Suprapubic skin (tissue), 4 donors: Measurements from ENCODE around the gene CD24. TPM values are rescaled to one million over a fixed set of nuclear protein-coding genes. Genes with fewer than 3 reads are reported as not detected.

Experiments used
- DNase-seq, 2 donors: peaks; one replicate each; pipeline ENCODE4 v3.0.0-alpha.2; 2019; ENCODE audit warnings: low spot score in 2 of 2
- H3K27ac ChIP-seq: fragments of 200-600 bp; sonication (generic); one replicate; pipeline ENCODE4 v1.5.1; 2019
- H3K27me3 ChIP-seq: fragments of 200-600 bp; sonication (generic); one replicate; pipeline ENCODE4 v1.5.1; 2019
- H3K36me3 ChIP-seq: fragments of 200-600 bp; sonication (generic); one replicate; pipeline ENCODE4 v1.5.1; 2019
- H3K4me1 ChIP-seq: fragments of 200-600 bp; sonication (generic); one replicate; pipeline ENCODE4 v1.5.1; 2019
- H3K4me3 ChIP-seq: fragments of 200-600 bp; sonication (generic); one replicate; pipeline ENCODE4 v1.5.1; 2019; ENCODE audit warnings: mild to moderate bottlenecking
- H3K9me3 ChIP-seq: fragments of 200-600 bp; sonication (generic); one replicate; pipeline ENCODE4 v1.5.1; 2019
- EP300 ChIP-seq: sonication (generic); formaldehyde crosslinking; IDR thresholded peaks from one replicate; pipeline ENCODE4 v1.6.1; 2017; ENCODE audit warnings: antibody characterized with exemption
- POLR2A ChIP-seq, 2 donors: fragments of 450-650 bp; IDR thresholded peaks; one replicate each; pipeline ENCODE4 v1.6.1; 2017; ENCODE audit warnings: antibody characterized with exemption in 2 of 2, mild to moderate bottlenecking in 2 of 2, moderate library complexity in 2 of 2
- POLR2AphosphoS5 ChIP-seq, 3 donors: sonication (generic); formaldehyde crosslinking; IDR thresholded peaks; one replicate each; pipeline ENCODE4 v1.6.1; 2017; ENCODE audit warnings: antibody characterized with exemption in 3 of 3
- WGBS: methylation state at CpG from one replicate; pipeline ENCODE4 v1.1.5; 2018; 5-methylcytosine and 5-hydroxymethylcytosine counted together
- total RNA-seq, 4 donors: library from RNA; depleted of rRNA; stranded (reverse); fragments of >200 nt; gene quantifications; one replicate each; pipeline ENCODE4 v1.1.0, GENCODE V29; 2016
- TF ChIP-seq, protein P1 (sequence below), 2 donors: fragments of 200-600 bp in 1 of 2; fragments of 450-650 bp in 1 of 2; sonication (generic) in 1 of 2; IDR thresholded peaks; one replicate each; pipeline ENCODE4 v1.5.1; 2016 to 2019; ENCODE audit warnings: antibody characterized with exemption in 2 of 2, mild to moderate bottlenecking in 1 of 2, moderate library complexity in 1 of 2

The CD24 gene
- total RNA-seq, 4 donors from 2014 or later, result 27.2 to 186 (median 99.2) TPM

DNA sequence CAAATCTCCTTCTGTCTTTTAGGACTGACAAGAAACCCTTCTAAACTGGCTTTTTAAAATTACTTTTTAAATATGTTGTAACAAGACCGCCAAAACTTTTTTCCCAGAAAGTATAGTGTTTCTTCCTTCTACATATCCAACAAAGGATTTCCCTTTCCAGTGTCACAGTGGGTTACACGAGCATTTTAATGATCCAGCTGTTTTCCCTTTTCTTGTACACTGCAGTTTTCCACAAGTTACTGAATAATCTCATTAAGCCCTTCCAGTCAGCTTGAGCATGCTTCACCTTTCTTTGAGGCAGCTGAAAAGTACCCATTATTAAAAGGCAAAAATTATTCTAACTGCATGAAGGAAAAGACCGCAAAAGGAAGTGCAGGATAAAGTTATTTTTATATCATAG is 48.6 kb downstream of the CD24 start:
- H3K4me1 ChIP-seq, result no peaks in the 10 kb centered on the region
- no peak for TF ChIP-seq POLR2A (IDR thresholded peaks at IDR 0.05)
- TF ChIP-seq, protein P1, sequence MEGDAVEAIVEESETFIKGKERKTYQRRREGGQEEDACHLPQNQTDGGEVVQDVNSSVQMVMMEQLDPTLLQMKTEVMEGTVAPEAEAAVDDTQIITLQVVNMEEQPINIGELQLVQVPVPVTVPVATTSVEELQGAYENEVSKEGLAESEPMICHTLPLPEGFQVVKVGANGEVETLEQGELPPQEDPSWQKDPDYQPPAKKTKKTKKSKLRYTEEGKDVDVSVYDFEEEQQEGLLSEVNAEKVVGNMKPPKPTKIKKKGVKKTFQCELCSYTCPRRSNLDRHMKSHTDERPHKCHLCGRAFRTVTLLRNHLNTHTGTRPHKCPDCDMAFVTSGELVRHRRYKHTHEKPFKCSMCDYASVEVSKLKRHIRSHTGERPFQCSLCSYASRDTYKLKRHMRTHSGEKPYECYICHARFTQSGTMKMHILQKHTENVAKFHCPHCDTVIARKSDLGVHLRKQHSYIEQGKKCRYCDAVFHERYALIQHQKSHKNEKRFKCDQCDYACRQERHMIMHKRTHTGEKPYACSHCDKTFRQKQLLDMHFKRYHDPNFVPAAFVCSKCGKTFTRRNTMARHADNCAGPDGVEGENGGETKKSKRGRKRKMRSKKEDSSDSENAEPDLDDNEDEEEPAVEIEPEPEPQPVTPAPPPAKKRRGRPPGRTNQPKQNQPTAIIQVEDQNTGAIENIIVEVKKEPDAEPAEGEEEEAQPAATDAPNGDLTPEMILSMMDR (IDR thresholded peaks at IDR 0.05), result no peak
- no peak for TF ChIP-seq POLR2AphosphoS5 (IDR thresholded peaks at IDR 0.05)
- no peak for TF ChIP-seq EP300
- DNase-seq, result no peak
- no peak overlapping the region for H3K4me3 ChIP-seq
- H3K27ac ChIP-seq, result no peak overlapping the region
- H3K27me3 ChIP-seq, result no peaks in the 10 kb centered on the region
- H3K36me3 ChIP-seq, result no peaks in the 10 kb centered on the region
- no peaks in the 10 kb centered on the region for H3K9me3 ChIP-seq
- 52% methylated on average over 3 of the region's 3 CpGs for WGBS

DNA sequence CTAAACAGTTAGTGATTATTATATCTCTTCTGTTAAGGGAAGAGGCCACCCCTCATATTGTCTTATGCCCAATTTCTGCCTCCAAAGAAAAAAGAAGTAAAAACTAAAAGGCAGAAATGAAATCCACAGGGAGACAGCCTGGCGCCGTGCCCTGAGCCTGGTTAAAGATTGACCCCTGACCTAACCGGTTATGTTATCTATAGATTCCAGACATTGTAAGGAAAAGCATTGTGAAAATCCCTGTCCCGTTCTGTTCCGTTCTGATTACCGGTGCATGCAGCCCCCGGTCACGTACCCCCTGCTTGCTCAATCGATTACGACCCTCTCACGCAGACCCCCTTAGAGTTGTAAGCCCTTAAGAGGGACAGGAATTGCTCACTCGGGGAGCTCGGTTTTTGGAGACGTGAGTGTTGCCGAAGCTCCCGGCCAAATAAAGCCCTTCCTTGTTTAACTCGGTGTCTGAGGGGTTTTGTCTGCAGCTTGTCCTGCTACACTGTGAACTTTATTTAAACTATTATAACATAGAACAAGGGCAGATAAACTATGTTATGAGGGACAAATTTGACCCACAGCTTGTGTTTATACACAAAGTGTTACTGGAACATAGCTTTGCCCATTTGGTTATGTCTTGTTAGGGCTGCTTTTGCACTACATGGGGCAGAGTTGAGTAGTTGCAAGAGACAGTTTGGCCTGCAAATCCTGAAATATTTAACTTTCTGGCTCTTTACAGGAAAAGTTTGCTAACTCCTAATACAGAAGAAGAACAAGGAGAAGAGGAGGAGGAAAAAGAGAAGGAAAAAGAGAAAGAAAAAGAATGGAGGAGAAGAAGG is 49.6 kb downstream of the CD24 start:
- no peak for DNase-seq
- no peaks in the 10 kb centered on the region for H3K27me3 ChIP-seq
- 52% methylated on average over 17 of the region's 17 CpGs for WGBS
- H3K4me1 ChIP-seq, result no peaks in the 10 kb centered on the region
- H3K36me3 ChIP-seq, result no peaks in the 10 kb centered on the region
- H3K27ac ChIP-seq, result no peak overlapping the region
- TF ChIP-seq POLR2A (IDR thresholded peaks at IDR 0.05), result no peak
- no peak for TF ChIP-seq POLR2AphosphoS5 (IDR thresholded peaks at IDR 0.05)
- TF ChIP-seq, protein P1 (IDR thresholded peaks at IDR 0.05), result no peak
- TF ChIP-seq EP300, result no peak
- H3K4me3 ChIP-seq, result no peak overlapping the region
- no peaks in the 10 kb centered on the region for H3K9me3 ChIP-seq

DNA sequence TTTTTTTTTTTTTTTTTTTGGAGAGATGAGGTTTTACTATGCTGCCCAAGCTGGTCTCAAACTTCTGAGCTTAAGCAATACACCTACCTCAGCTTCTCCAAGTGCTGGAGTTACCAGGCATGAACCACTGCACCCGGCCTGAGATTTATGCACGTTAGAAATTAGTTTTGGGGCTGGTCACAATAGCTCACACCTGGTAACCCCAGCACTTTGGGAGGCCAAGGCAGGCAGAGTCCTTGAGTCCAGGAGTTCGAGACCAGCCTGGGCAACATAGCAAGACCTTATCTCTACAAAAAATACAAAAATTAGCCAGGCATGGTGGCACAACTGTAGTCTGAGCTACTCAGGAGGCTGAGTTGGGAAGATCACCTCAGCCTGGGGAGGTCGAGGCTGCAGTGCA is 51.9 kb downstream of the CD24 start:
- Histone ChIP-seq H3K27ac (no peak overlapping the region), H3K4me3 (no peak overlapping the region), H3K36me3 (no peaks in the 10 kb centered on the region), H3K4me1 (no peaks in the 10 kb centered on the region), H3K27me3 (no peaks in the 10 kb centered on the region), H3K9me3 (no peaks in the 10 kb centered on the region)
- DNase-seq, result no peak
- no peak for TF ChIP-seq EP300
- TF ChIP-seq POLR2A (IDR thresholded peaks at IDR 0.05), result no peak
- TF ChIP-seq, protein P1 (IDR thresholded peaks at IDR 0.05), result no peak
- no peak for TF ChIP-seq POLR2AphosphoS5 (IDR thresholded peaks at IDR 0.05)
- WGBS, result 91% methylated on average over 4 of the region's 4 CpGs

Other genes with a start within 250 kb of the CD24 start
- 10 to 100 TPM in 1 of 4 donors, 1 to 10 TPM in 3; 6.7 to 11.2 (median 8.5) TPM for gene MTRES1, start 53.5 kb upstream of the CD24 start, total RNA-seq
- 1 to 10 TPM; 2.1 to 2.4 (median 2.1) TPM for gene BEND3, start 140.8 kb upstream of the CD24 start, total RNA-seq